Ascending aorta (tissue), 2 donors: Measurements from ENCODE around the gene GPR143. TPM values are rescaled to one million over a fixed set of nuclear protein-coding genes. Genes with fewer than 3 reads are reported as not detected.
"Not testable (repeated sequence)": the region's sequence is repeated elsewhere in the genome, so short reads cannot be mapped to it uniquely, and the experiment has no call there.

Experiments
- DNase-seq, 2 donors: peaks; one replicate each; pipeline ENCODE4 v3.0.0-alpha.2; 2019; ENCODE audit warnings: low spot score in 2 of 2
- H3K27ac ChIP-seq, 2 donors: fragments of 200-600 bp; sonication (generic); one replicate each; pipeline ENCODE4 v1.5.1; 2016 to 2017; ENCODE audit warnings: mild to moderate bottlenecking in 1 of 2
- H3K27me3 ChIP-seq: fragments of 200-600 bp; sonication (generic); one replicate; pipeline ENCODE4 v1.5.1; 2017
- H3K36me3 ChIP-seq, 2 donors: fragments of 200-600 bp; sonication (generic); one replicate each; pipeline ENCODE4 v1.5.1; 2016
- H3K4me1 ChIP-seq, 2 donors: fragments of 200-600 bp; sonication (generic); one replicate each; pipeline ENCODE4 v1.5.1; 2016 to 2017; ENCODE audit warnings: mild to moderate bottlenecking in 1 of 2
- H3K4me3 ChIP-seq, 2 donors: fragments of 200-600 bp; sonication (generic); one replicate each; pipeline ENCODE4 v1.5.1; 2016 to 2017; ENCODE audit warnings: mild to moderate bottlenecking in 1 of 2
- H3K9me3 ChIP-seq, 2 donors: fragments of 200-600 bp; sonication (generic); one replicate each; pipeline ENCODE4 v1.5.1; 2016
- CTCF ChIP-seq, 3 experiments: fragments of 200-600 bp in 2 of 3; fragments of 450-650 bp in 1 of 3; sonication (generic) in 2 of 3; IDR thresholded peaks; one replicate each; pipeline ENCODE4 v1.5.1; 2016 to 2019; ENCODE audit warnings: antibody characterized with exemption in 3 of 3, mild to moderate bottlenecking in 1 of 3, moderate library complexity in 1 of 3
- intact Hi-C: fragments of 100-400 bp; cut with DNase I; formaldehyde crosslinking; loops from one replicate; pipeline ENCODE4 v1.15.1; 2023
- total RNA-seq: library from RNA; depleted of rRNA; stranded (reverse); fragments of >200 nt; gene quantifications from one replicate; pipeline ENCODE4 v1.1.0, GENCODE V29; 2016

Gene GPR143
- not detected for total RNA-seq

GRCh38 chrX:9765737-9766097, at the start of gene GPR143:
TSS of gene GPR143 (minus strand) at chrX:9765847. CDS start at chrX:9765817, 30 bp downstream.
- intact Hi-C loops, result no loop called here
- no peaks in the 10 kb centered on the region for H3K9me3 ChIP-seq
- H3K27me3 ChIP-seq, result no peaks in the 10 kb centered on the region
- no peak within 1 kb of the TSS for H3K4me3 ChIP-seq
- no peak for DNase-seq
- H3K27ac ChIP-seq, result no peak within 1 kb of the TSS
- no peaks in the 10 kb centered on the region for H3K36me3 ChIP-seq
- TF ChIP-seq CTCF (IDR thresholded peaks at IDR 0.05), result no peak
- H3K4me1 ChIP-seq, result no peaks in the 10 kb centered on the region

- H3K4me3 ChIP-seq, intact Hi-C loops, H3K9me3 ChIP-seq, H3K4me1 ChIP-seq, H3K27ac ChIP-seq, H3K27me3 ChIP-seq, H3K36me3 ChIP-seq, DNase-seq: not testable (repeated sequence)
These were observed 45.4 kb upstream of the GPR143 start for GRCh38 chrX:9811086-9811485.

- H3K4me1 ChIP-seq, DNase-seq, H3K9me3 ChIP-seq, H3K36me3 ChIP-seq, H3K27me3 ChIP-seq, H3K4me3 ChIP-seq, intact Hi-C loops, H3K27ac ChIP-seq: not testable (repeated sequence)
These were observed 44.2 kb upstream of the GPR143 start for GRCh38 chrX:9809876-9810275.

GRCh38 chrX:9807355-9808182, 41.9 kb upstream of the GPR143 start:
- intact Hi-C loops, result no loop called here
- TF ChIP-seq CTCF (IDR thresholded peaks at IDR 0.05), result no peak

DNA sequence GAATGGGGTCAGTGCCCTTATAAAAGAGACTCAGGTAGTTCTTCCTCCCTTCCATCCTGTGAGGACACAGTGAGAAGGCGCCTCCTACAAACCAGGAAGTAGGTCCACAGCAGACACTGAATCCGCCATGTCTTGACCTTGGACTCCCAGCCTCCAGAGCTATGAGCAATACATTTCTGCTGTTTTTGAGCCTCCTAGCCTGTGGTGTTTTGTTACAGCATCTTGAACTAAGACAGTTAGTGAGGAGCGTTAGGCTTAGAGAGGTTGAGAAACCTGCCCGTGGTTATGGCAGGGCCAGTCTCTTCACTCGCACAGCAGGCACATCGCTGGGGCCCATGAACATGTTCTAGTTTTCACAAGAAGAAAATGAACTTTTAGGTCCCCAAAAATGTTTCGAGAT, 40.3 kb upstream of the GPR143 start:
- no peaks in the 10 kb centered on the region for H3K4me1 ChIP-seq
- H3K27me3 ChIP-seq, result no peaks in the 10 kb centered on the region
- no peak overlapping the region for H3K4me3 ChIP-seq
- no peaks in the 10 kb centered on the region for H3K36me3 ChIP-seq
- intact Hi-C loops, result no loop called here
- no peak overlapping the region for H3K27ac ChIP-seq
- TF ChIP-seq CTCF (IDR thresholded peaks at IDR 0.05), result no peak
- no peaks in the 10 kb centered on the region for H3K9me3 ChIP-seq
- no peak for DNase-seq

More at GRCh38 chrX:9807355-9808182, 41.9 kb upstream of the GPR143 start:
- H3K27ac ChIP-seq, result no peak overlapping the region
- H3K4me3 ChIP-seq, result no peak overlapping the region
- H3K36me3 ChIP-seq, result no peaks in the 10 kb centered on the region
- H3K27me3 ChIP-seq, result no peaks in the 10 kb centered on the region
- H3K4me1 ChIP-seq, result no peaks in the 10 kb centered on the region
- no peaks in the 10 kb centered on the region for H3K9me3 ChIP-seq
- DNase-seq, result no peak

GRCh38 chrX:9804444-9804843, 38.8 kb upstream of the GPR143 start:
- no peaks in the 10 kb centered on the region for H3K4me1 ChIP-seq
- H3K9me3 ChIP-seq, result peaks cover 0 to 10% of the 10 kb centered on the region in 2 donors
- intact Hi-C loops, result no loop called here
- no peak overlapping the region for H3K27ac ChIP-seq
- H3K4me3 ChIP-seq, result no peak overlapping the region
- no peak for DNase-seq
- H3K27me3 ChIP-seq, result no peaks in the 10 kb centered on the region
- no peak for TF ChIP-seq CTCF (IDR thresholded peaks at IDR 0.05)
- no peaks in the 10 kb centered on the region for H3K36me3 ChIP-seq
